Measurements from ENCODE around the gene CDYL. TPM values are rescaled to one million over a fixed set of nuclear protein-coding genes. Genes with fewer than 3 reads are reported as not detected.

The CDYL gene
- polyA plus RNA-seq, 1 experiment: 21.9 TPM

DNA sequence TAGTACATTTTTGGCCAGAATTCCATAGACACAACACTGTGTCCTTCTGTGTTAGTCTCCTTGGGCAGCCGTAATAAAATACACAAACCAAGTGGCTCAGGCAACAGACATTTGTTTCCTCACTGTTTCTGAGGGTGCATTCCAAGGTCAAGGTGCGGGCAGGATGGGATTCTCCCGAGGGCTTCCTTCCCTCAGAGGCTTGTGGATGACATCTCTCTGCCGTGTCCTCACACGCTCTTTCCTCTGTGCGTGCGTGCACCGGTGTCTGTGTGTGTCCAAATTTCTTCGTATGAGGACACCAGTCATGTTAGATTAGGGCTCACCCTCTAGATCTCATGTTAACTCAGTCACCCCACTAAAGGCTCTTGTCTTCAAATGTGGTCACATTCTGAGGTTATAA, 30.6 kb downstream of the CDYL start:
- H3K27me3 ChIP-seq (ENCODE audit: control insufficient read depth, insufficient read depth, low read length): no peaks in the 10 kb centered on the region
- POLR2A ChIA-PET: no interaction called here
- no peak for DNase-seq (ENCODE audit: low read depth)
- CTCF ChIA-PET: interaction anchor here (0.9 to 1.2 kb wide), 3 partner anchors 9 to 13 kb away, joined by 3 read pairs; no protein-coding TSS in a partner anchor
- no peaks in the 10 kb centered on the region for H3K36me3 ChIP-seq (ENCODE audit: control insufficient read depth, insufficient read depth, low read length)
- TF ChIP-seq, protein P1, sequence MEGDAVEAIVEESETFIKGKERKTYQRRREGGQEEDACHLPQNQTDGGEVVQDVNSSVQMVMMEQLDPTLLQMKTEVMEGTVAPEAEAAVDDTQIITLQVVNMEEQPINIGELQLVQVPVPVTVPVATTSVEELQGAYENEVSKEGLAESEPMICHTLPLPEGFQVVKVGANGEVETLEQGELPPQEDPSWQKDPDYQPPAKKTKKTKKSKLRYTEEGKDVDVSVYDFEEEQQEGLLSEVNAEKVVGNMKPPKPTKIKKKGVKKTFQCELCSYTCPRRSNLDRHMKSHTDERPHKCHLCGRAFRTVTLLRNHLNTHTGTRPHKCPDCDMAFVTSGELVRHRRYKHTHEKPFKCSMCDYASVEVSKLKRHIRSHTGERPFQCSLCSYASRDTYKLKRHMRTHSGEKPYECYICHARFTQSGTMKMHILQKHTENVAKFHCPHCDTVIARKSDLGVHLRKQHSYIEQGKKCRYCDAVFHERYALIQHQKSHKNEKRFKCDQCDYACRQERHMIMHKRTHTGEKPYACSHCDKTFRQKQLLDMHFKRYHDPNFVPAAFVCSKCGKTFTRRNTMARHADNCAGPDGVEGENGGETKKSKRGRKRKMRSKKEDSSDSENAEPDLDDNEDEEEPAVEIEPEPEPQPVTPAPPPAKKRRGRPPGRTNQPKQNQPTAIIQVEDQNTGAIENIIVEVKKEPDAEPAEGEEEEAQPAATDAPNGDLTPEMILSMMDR (IDR thresholded peaks at IDR 0.05; ENCODE audit: insufficient read depth, low read depth, low read length): no peak
- no peak overlapping the region for H3K4me3 ChIP-seq (ENCODE audit: low read depth, low read length)

DNA sequence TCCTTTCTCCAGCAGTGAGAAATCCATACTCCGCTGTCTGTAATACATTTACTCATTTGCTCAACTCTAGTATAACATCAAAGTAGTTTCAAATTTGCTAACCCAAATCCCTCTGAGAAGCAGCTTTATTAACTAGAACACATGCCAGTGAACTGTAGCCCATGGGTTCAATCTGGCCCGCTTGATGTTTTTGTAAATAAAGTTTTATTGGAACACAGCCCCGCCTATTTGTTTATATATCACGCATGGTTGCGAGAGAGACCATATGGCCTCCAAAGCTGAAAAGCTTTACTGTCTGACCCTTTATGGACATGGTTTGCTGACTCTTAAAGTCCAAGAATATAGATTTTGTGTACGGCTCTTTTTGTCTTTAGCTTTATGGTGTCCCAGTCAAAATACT, 32.2 kb downstream of the CDYL start:
- ChIA-PET POLR2A (no interaction called here), CTCF (no interaction called here)
- Histone ChIP-seq H3K4me3 (ENCODE audit: low read depth, low read length) (no peak overlapping the region), H3K27me3 (ENCODE audit: control insufficient read depth, insufficient read depth, low read length) (no peaks in the 10 kb centered on the region), H3K36me3 (ENCODE audit: control insufficient read depth, insufficient read depth, low read length) (no peaks in the 10 kb centered on the region)
- DNase-seq (ENCODE audit: low read depth): no peak
- TF ChIP-seq, protein P1 (IDR thresholded peaks at IDR 0.05; ENCODE audit: insufficient read depth, low read depth, low read length): no peak

DNA sequence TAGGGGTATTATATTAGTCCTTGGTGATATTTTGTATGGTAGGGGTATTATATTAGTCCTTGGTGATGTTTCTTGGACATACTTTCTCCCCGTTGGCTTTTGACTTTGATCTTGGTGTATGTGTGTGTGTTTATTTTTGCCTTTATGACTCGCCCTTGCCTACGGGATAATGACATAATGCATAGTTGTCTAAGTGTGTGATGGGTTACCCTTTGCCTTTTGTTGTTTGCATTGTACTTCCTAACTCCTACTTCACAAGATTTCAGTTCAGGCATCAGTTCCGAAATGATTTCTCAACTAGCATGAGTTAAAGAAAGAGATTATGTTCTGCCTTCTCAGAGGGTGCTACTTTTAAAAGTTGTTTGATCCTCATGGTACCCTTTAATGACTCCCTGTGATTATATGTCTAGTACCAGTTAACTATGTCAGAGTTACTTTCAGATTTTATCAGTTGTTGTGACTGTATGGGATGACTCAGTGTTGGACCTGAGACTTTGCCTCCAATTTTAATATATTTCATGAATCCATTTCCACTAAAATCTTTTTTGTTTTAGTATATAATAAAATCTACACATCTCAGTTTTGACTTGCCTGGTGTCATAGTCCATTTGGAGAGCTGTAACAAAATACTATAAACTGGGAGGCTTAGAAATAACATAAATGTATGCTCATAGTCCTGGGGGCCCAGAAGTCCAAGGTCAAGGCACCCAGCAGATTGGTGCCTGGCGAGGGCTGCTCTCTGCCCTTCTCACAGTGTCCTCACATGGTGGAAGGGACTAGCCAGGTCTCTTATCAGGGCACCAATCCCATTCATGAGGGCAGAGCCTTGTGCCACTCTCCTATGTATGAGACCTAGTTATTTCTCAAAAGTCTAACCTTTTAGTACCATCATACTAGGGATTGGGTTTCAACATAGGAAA, 34.1 kb downstream of the CDYL start:
- TF ChIP-seq, protein P1 (IDR thresholded peaks at IDR 0.05; ENCODE audit: insufficient read depth, low read depth, low read length): no peak
- DNase-seq (ENCODE audit: low read depth): no peak
- no peak overlapping the region for H3K4me3 ChIP-seq (ENCODE audit: low read depth, low read length)
- POLR2A ChIA-PET: no interaction called here
- CTCF ChIA-PET: no interaction called here
- H3K36me3 ChIP-seq (ENCODE audit: control insufficient read depth, insufficient read depth, low read length): no peaks in the 10 kb centered on the region
- no peaks in the 10 kb centered on the region for H3K27me3 ChIP-seq (ENCODE audit: control insufficient read depth, insufficient read depth, low read length)

DNA sequence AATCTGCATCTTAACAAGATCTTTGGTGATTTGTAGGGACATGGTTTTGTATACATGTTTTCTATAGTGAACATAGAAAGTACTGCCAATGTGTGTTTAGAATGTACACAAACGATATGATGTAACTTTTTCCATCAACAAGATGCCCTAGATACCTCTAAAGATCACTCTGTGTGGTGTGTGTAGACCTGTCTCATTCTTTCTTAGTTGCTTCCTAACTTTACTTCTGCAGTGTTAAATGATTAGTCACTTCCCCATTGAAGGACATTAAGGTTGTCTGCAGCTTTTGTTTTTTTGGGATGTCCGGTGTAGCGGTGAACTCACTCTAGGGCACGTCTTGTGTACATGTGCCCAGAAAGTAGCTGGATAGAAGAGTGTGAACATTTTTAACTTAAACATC, 35.9 kb downstream of the CDYL start:
- no peaks in the 10 kb centered on the region for H3K27me3 ChIP-seq (ENCODE audit: control insufficient read depth, insufficient read depth, low read length)
- no peak for DNase-seq (ENCODE audit: low read depth)
- no peak overlapping the region for H3K4me3 ChIP-seq (ENCODE audit: low read depth, low read length)
- ChIA-PET POLR2A (no interaction called here), CTCF (interaction anchor here (1.5 kb wide), 1 partner anchor 10 kb away, joined by 4 read pairs; no protein-coding TSS in a partner anchor)
- H3K36me3 ChIP-seq (ENCODE audit: control insufficient read depth, insufficient read depth, low read length): no peaks in the 10 kb centered on the region
- TF ChIP-seq, protein P1 (IDR thresholded peaks at IDR 0.05; ENCODE audit: insufficient read depth, low read depth, low read length): no peak

DNA sequence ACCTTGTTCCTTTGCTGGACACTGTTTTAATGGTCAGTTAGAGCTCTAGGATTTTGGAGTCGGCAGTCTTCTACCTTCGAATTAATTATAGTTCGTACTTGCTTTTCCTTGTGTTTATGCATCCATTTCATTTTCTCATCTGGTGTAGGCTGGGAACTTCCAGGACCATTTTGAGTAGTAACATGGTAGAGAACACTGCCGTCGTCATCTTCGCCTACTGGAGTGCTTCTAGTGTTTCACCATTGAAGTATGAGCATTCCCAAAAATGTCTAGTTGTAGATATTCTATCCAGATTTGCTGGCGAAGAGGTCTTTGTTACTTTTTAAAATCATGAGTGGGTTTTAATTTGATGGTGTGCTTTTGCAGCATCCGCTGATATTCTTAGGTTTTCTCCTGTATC, 36.9 kb downstream of the CDYL start:
- H3K4me3 ChIP-seq (ENCODE audit: low read depth, low read length): no peak overlapping the region
- H3K27me3 ChIP-seq (ENCODE audit: control insufficient read depth, insufficient read depth, low read length): no peaks in the 10 kb centered on the region
- TF ChIP-seq, protein P1 (IDR thresholded peaks at IDR 0.05; ENCODE audit: insufficient read depth, low read depth, low read length): no peak
- ChIA-PET CTCF (interaction anchor here (0.6 kb wide), 1 partner anchor 11 kb away, joined by 3 read pairs; no protein-coding TSS in a partner anchor), POLR2A (no interaction called here)
- no peaks in the 10 kb centered on the region for H3K36me3 ChIP-seq (ENCODE audit: control insufficient read depth, insufficient read depth, low read length)
- DNase-seq (ENCODE audit: low read depth): no peak
